HEK293 (cell line): Measurements from ENCODE around the gene UBAC2.

Source experiments
- CTCF ChIA-PET: fragments of 350-600 bp; formaldehyde crosslinking; extraction: SDS; loops from one replicate; lab custom pipeline; 2021; ENCODE audit warnings: antibody characterized with exemption; lab: Yijun Ruan, JAX
- POLR2A ChIA-PET: fragments of 300-600 bp; formaldehyde crosslinking; extraction: SDS; loops from one replicate; lab custom pipeline; 2020; ENCODE audit warnings: antibody characterized with exemption, inconsistent platforms; lab: Yijun Ruan, JAX
- H3K27ac ChIP-seq: fragments of 200-500 bp; sonication (Bioruptor generic); 2 replicates; pipeline ENCODE4 v1.5.1; 2014; ENCODE audit warnings: low read depth, low read length, control low read depth, inconsistent platforms; ENCODE audit errors: extremely low read depth
- H3K36me3 ChIP-seq, 2 experiments: fragments of 200-500 bp in 1 of 2; sonication (Bioruptor generic) in 1 of 2; 1 replicate in 1 of 2; 2 replicates in 1 of 2; pipeline ENCODE4 v1.5.1; 2014 to 2017; ENCODE audit warnings: inconsistent platforms in 2 of 2, low read length in 2 of 2; ENCODE audit not compliant: control insufficient read depth in 2 of 2, insufficient read depth in 1 of 2
- H3K4me1 ChIP-seq: fragments of 200-500 bp; sonication (Bioruptor generic); 2 replicates; pipeline ENCODE4 v1.5.1; 2014; ENCODE audit warnings: mild to moderate bottlenecking, low read length, inconsistent platforms; ENCODE audit not compliant: control insufficient read depth, insufficient read depth
- H3K4me3 ChIP-seq: 2 replicates; pipeline ENCODE4 v1.5.1; 2011; ENCODE audit warnings: low read depth, mild to moderate bottlenecking, control low read depth, low read length, moderate library complexity
- H3K9me3 ChIP-seq: fragments of 200-500 bp; sonication (Bioruptor generic); 2 replicates; pipeline ENCODE4 v1.5.1; 2014; ENCODE audit warnings: low read depth, low read length, inconsistent platforms; ENCODE audit not compliant: control insufficient read depth, insufficient read depth
- GFI1B ChIP-seq: fragments of 450-650 bp; formaldehyde crosslinking; IDR thresholded peaks from 2 replicates; pipeline ENCODE4 v1.5.1; 2016; ENCODE audit warnings: missing biosample characterization, missing genetic modification characterization
- OSR2 ChIP-seq: fragments of 450-650 bp; formaldehyde crosslinking; IDR thresholded peaks from 2 replicates; pipeline ENCODE4 v1.5.1; 2016; ENCODE audit warnings: missing biosample characterization, missing genetic modification characterization
- TCF7L2 ChIP-seq: IDR thresholded peaks from 2 replicates; pipeline ENCODE4 v1.6.1; 2011; ENCODE audit warnings: low read depth, mild to moderate bottlenecking, inconsistent platforms, low read length, moderate library complexity, borderline replicate concordance
- TRIM28 ChIP-seq: IDR thresholded peaks from 2 replicates; pipeline ENCODE4 v1.6.1; 2011; ENCODE audit warnings: low read length, control low read depth, borderline replicate concordance
- ZFP41 ChIP-seq: fragments of 450-650 bp; formaldehyde crosslinking; IDR thresholded peaks from 2 replicates; pipeline ENCODE4 v1.5.1; 2016; ENCODE audit warnings: missing biosample characterization, missing genetic modification characterization, borderline replicate concordance
- ZIC2 ChIP-seq: fragments of 450-650 bp; formaldehyde crosslinking; IDR thresholded peaks from 2 replicates; pipeline ENCODE4 v1.5.1; 2016; ENCODE audit warnings: missing biosample characterization, missing genetic modification characterization
- ZNF138 ChIP-seq: fragments of 450-650 bp; formaldehyde crosslinking; IDR thresholded peaks from 2 replicates; pipeline ENCODE4 v1.5.1; 2016; ENCODE audit warnings: missing biosample characterization, missing genetic modification characterization, borderline replicate concordance
- ZNF155 ChIP-seq: fragments of 450-650 bp; formaldehyde crosslinking; IDR thresholded peaks from 2 replicates; pipeline ENCODE4 v1.5.1; 2016; ENCODE audit warnings: missing biosample characterization, missing genetic modification characterization
- ZNF175 ChIP-seq: fragments of 450-650 bp; formaldehyde crosslinking; IDR thresholded peaks from 2 replicates; pipeline ENCODE4 v1.5.1; 2016; ENCODE audit warnings: missing biosample characterization, missing genetic modification characterization
- ZNF404 ChIP-seq: fragments of 450-650 bp; formaldehyde crosslinking; IDR thresholded peaks from 2 replicates; pipeline ENCODE4 v1.5.1; 2017; ENCODE audit warnings: missing biosample characterization, missing genetic modification characterization
- ZNF521 ChIP-seq: fragments of 450-650 bp; formaldehyde crosslinking; IDR thresholded peaks from 2 replicates; pipeline ENCODE4 v1.5.1; 2017; ENCODE audit warnings: missing biosample characterization, mild to moderate bottlenecking, missing genetic modification characterization
- ZNF555 ChIP-seq: fragments of 450-650 bp; formaldehyde crosslinking; conservative IDR thresholded peaks from 2 replicates; pipeline ENCODE4 v1.5.1; 2017; ENCODE audit warnings: missing biosample characterization, mild to moderate bottlenecking, missing genetic modification characterization, inconsistent platforms
- ZNF621 ChIP-seq: fragments of 450-650 bp; formaldehyde crosslinking; IDR thresholded peaks from 2 replicates; pipeline ENCODE4 v1.5.1; 2017; ENCODE audit warnings: missing biosample characterization, missing genetic modification characterization
- ZNF626 ChIP-seq: fragments of 450-650 bp; sonication (Bioruptor Pico); formaldehyde crosslinking; IDR thresholded peaks from 2 replicates; pipeline ENCODE4 v1.5.1; 2018; ENCODE audit warnings: missing biosample characterization, missing genetic modification characterization, inconsistent platforms
- ZNF768 ChIP-seq: fragments of 450-650 bp; formaldehyde crosslinking; IDR thresholded peaks from 2 replicates; pipeline ENCODE4 v1.5.1; 2018; ENCODE audit warnings: missing biosample characterization, mild to moderate bottlenecking, missing genetic modification characterization
- ZNF777 ChIP-seq: fragments of 450-650 bp; formaldehyde crosslinking; IDR thresholded peaks from 2 replicates; pipeline ENCODE4 v1.5.1; 2017; ENCODE audit warnings: missing biosample characterization, missing genetic modification characterization, borderline replicate concordance
- ZNF791 ChIP-seq: fragments of 450-650 bp; formaldehyde crosslinking; IDR thresholded peaks from 2 replicates; pipeline ENCODE4 v1.5.1; 2016; ENCODE audit warnings: missing biosample characterization, missing genetic modification characterization
- TF ChIP-seq, protein P1 (sequence below): fragments of 450-650 bp; formaldehyde crosslinking; IDR thresholded peaks from 2 replicates; pipeline ENCODE4 v1.5.1; 2016; ENCODE audit warnings: missing biosample characterization, missing genetic modification characterization
- TF ChIP-seq, protein P2 (sequence below): fragments of 450-650 bp; formaldehyde crosslinking; IDR thresholded peaks from 2 replicates; pipeline ENCODE4 v1.5.1; 2017; ENCODE audit warnings: missing biosample characterization, missing genetic modification characterization
- TF ChIP-seq, protein P3 (sequence below): fragments of 450-650 bp; formaldehyde crosslinking; IDR thresholded peaks from 2 replicates; pipeline ENCODE4 v1.5.1; 2016; ENCODE audit warnings: missing biosample characterization, missing genetic modification characterization

UBAC2 gene

GRCh38 chr13:99296398-99296797 is 95.7 kb downstream of the UBAC2 start:
- CTCF ChIA-PET: interaction anchor here (0.6 kb wide), 2 partner anchors 140 to 393 kb away, joined by 3 read pairs; no protein-coding TSS in a partner anchor
- POLR2A ChIA-PET: no interaction called here
- H3K36me3 ChIP-seq: no peaks in the 10 kb centered on the region
- TF ChIP-seq ZNF175 (no peak), OSR2 (tag by site-specific recombination) (no peak), GFI1B (tag by site-specific recombination) (no peak), ZNF791 (tag by site-specific recombination) (no peak), ZNF555 (tag by site-specific recombination) (no peak), ZNF155 (tag by site-specific recombination) (no peak), ZFP41 (tag by site-specific recombination) (no peak), TCF7L2 (no peak), ZNF768 (tag by site-specific recombination) (no peak), ZNF521 (tag by site-specific recombination) (no peak)
- TF ChIP-seq, protein P1, sequence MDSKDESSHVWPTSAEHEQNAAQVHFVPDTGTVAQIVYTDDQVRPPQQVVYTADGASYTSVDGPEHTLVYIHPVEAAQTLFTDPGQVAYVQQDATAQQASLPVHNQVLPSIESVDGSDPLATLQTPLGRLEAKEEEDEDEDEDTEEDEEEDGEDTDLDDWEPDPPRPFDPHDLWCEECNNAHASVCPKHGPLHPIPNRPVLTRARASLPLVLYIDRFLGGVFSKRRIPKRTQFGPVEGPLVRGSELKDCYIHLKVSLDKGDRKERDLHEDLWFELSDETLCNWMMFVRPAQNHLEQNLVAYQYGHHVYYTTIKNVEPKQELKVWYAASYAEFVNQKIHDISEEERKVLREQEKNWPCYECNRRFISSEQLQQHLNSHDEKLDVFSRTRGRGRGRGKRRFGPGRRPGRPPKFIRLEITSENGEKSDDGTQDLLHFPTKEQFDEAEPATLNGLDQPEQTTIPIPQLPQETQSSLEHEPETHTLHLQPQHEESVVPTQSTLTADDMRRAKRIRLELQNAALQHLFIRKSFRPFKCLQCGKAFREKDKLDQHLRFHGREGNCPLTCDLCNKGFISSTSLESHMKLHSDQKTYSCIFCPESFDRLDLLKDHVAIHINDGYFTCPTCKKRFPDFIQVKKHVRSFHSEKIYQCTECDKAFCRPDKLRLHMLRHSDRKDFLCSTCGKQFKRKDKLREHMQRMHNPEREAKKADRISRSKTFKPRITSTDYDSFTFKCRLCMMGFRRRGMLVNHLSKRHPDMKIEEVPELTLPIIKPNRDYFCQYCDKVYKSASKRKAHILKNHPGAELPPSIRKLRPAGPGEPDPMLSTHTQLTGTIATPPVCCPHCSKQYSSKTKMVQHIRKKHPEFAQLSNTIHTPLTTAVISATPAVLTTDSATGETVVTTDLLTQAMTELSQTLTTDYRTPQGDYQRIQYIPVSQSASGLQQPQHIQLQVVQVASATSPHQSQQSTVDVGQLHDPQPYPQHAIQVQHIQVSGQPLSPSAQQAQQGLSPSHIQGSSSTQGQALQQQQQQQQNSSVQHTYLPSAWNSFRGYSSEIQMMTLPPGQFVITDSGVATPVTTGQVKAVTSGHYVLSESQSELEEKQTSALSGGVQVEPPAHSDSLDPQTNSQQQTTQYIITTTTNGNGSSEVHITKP (tag by site-specific recombination): no peak
- TF ChIP-seq, protein P2, sequence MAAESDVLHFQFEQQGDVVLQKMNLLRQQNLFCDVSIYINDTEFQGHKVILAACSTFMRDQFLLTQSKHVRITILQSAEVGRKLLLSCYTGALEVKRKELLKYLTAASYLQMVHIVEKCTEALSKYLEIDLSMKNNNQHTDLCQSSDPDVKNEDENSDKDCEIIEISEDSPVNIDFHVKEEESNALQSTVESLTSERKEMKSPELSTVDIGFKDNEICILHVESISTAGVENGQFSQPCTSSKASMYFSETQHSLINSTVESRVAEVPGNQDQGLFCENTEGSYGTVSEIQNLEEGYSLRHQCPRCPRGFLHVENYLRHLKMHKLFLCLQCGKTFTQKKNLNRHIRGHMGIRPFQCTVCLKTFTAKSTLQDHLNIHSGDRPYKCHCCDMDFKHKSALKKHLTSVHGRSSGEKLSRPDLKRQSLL (tag by site-specific recombination): no peak
- H3K4me1 ChIP-seq: no peaks in the 10 kb centered on the region
- H3K4me3 ChIP-seq: no peak overlapping the region
- H3K9me3 ChIP-seq: no peaks in the 10 kb centered on the region
- H3K27ac ChIP-seq: no peak overlapping the region

GRCh38 chr13:99297331-99297730 is 96.7 kb downstream of the UBAC2 start:
- ChIA-PET POLR2A (no interaction called here), CTCF (interaction anchor here (0.6 kb wide), 1 partner anchor 9 kb away, joined by 3 read pairs; no protein-coding TSS in a partner anchor)
- Histone ChIP-seq H3K27ac (no peak overlapping the region), H3K9me3 (no peaks in the 10 kb centered on the region), H3K4me1 (no peaks in the 10 kb centered on the region), H3K4me3 (no peak overlapping the region), H3K36me3 (no peaks in the 10 kb centered on the region)
- TF ChIP-seq, protein P3, sequence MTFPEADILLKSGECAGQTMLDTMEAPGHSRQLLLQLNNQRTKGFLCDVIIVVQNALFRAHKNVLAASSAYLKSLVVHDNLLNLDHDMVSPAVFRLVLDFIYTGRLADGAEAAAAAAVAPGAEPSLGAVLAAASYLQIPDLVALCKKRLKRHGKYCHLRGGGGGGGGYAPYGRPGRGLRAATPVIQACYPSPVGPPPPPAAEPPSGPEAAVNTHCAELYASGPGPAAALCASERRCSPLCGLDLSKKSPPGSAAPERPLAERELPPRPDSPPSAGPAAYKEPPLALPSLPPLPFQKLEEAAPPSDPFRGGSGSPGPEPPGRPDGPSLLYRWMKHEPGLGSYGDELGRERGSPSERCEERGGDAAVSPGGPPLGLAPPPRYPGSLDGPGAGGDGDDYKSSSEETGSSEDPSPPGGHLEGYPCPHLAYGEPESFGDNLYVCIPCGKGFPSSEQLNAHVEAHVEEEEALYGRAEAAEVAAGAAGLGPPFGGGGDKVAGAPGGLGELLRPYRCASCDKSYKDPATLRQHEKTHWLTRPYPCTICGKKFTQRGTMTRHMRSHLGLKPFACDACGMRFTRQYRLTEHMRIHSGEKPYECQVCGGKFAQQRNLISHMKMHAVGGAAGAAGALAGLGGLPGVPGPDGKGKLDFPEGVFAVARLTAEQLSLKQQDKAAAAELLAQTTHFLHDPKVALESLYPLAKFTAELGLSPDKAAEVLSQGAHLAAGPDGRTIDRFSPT: no peak
- no peak for TF ChIP-seq ZNF626
- no peak for TF ChIP-seq ZNF521 (tag by site-specific recombination)
- no peak for TF ChIP-seq ZNF404 (tag by site-specific recombination)
- TF ChIP-seq TCF7L2: no peak
- no peak for TF ChIP-seq ZNF777 (tag by site-specific recombination)
- no peak for TF ChIP-seq ZNF138 (tag by site-specific recombination)
- TF ChIP-seq ZNF621 (tag by site-specific recombination): no peak
- TF ChIP-seq TRIM28: no peak
- no peak for TF ChIP-seq ZIC2 (tag by site-specific recombination)
